Measurements from ENCODE around the gene HOXD11.

- TF ChIP-seq POLR2A (IDR thresholded peaks at IDR 0.05) = no peak
- TF ChIP-seq, protein P1, sequence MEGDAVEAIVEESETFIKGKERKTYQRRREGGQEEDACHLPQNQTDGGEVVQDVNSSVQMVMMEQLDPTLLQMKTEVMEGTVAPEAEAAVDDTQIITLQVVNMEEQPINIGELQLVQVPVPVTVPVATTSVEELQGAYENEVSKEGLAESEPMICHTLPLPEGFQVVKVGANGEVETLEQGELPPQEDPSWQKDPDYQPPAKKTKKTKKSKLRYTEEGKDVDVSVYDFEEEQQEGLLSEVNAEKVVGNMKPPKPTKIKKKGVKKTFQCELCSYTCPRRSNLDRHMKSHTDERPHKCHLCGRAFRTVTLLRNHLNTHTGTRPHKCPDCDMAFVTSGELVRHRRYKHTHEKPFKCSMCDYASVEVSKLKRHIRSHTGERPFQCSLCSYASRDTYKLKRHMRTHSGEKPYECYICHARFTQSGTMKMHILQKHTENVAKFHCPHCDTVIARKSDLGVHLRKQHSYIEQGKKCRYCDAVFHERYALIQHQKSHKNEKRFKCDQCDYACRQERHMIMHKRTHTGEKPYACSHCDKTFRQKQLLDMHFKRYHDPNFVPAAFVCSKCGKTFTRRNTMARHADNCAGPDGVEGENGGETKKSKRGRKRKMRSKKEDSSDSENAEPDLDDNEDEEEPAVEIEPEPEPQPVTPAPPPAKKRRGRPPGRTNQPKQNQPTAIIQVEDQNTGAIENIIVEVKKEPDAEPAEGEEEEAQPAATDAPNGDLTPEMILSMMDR (IDR thresholded peaks at IDR 0.05) = no peak
Measured at GRCh38 chr2:176083796-176084261, 23.3 kb upstream of the HOXD11 start, which contains the start of gene EVX2.

Measured in esophagus squamous epithelium (tissue), 4 donors.